Measurements from ENCODE around the gene DIPK2A. TPM values are rescaled to one million over a fixed set of nuclear protein-coding genes. Genes with fewer than 3 reads are reported as not detected.

The DIPK2A gene
- total RNA-seq, 1 experiment from 2014 or later, result 11.0 TPM

DNA sequence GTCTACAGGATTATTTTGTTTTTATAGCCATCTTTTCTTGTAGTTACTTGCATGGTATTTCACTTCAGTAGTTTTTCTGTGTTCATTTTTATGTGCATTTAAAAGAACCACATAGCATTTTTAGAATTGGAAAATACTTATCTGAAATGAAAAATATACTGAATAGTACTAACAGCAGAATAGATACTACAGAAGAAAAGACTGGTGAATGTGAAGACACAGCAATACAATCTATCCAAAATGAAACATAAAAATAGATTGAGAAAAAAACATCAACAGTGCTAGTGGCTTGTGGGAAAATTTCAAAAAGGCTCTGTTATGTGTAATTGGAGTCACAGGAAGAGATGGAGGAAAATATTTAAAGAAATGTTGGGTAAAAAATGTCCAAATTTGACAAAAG lies 12.7 kb upstream of the DIPK2A start:
- RAD21 ChIA-PET (ENCODE audit: low non-redundant PET in 1 of 2, low total read pairs in 2 of 2, uncharacterized antibody in 2 of 2, unreplicated experiment in 2 of 2), result no interaction called here
- intact Hi-C loops (cut with micrococcal nuclease), result no loop called here
- DNase-seq (ENCODE audit: low read depth, low spot score) (no peak), ATAC-seq (no peak)
- Histone ChIP-seq H3K4me1 (ENCODE audit: control insufficient read depth in 1 of 2, insufficient read depth in 2 of 2, low read length in 2 of 2) (no peaks in the 10 kb centered on the region), H4K20me1 (ENCODE audit: insufficient read depth) (no peaks in the 10 kb centered on the region), H3K9me3 (ENCODE audit: control insufficient read depth in 1 of 2, insufficient read depth in 1 of 2, low read depth in 1 of 2, low read length in 2 of 2) (peaks cover 0 to 6% of the 10 kb centered on the region in 2 experiments; a peak in 1 of 4 replicates), H2AFZ (ENCODE audit: low read depth, low read length, poor library complexity, severe bottlenecking) (no peak overlapping the region), H3K9ac (ENCODE audit: low read length) (no peak overlapping the region), H3K9me2 (ENCODE audit: insufficient read depth) (no peaks in the 10 kb centered on the region), H3K4me3 (replicated peaks in 1 of 2; ENCODE audit: low read depth in 1 of 2, low read length in 2 of 2) (no peak overlapping the region), H3K4me2 (ENCODE audit: low read length) (no peak overlapping the region), H3K27me3 (ENCODE audit: insufficient read depth, low read length) (no peaks in the 10 kb centered on the region), H3K27ac (ENCODE audit: low read depth, low read length) (no peak overlapping the region), H3K79me2 (ENCODE audit: insufficient read depth, low read length) (no peaks in the 10 kb centered on the region), H3K36me3 (ENCODE audit: control insufficient read depth in 1 of 2, insufficient read depth in 2 of 2, low read length in 2 of 2) (no peaks in the 10 kb centered on the region)
- CTCF ChIA-PET, result no interaction called here
- no peak for TF ChIP-seq SIN3A (IDR thresholded peaks at IDR 0.05; ENCODE audit: low read depth)
- POLR2A ChIA-PET, result no interaction called here
- no TSS peak for BruUV-seq (replicated peaks)

DNA sequence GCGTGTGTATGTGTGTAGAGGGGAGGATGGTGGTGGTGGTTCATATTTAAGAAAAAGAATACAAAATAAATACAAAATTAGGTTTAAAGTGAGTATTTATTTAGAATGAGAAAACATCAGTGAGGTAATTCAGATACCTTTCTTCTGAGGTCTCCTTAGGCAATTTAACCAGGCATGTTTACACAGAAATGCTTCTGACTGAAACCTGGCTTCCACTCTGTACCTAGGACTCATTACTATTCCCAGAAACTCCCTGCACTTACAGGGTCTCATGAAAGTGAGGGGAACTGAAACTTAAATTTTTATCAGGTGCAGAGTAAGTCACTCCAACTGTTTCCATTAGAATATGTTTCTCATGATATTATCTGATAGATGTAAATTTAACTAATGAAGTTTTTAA lies 10.3 kb upstream of the DIPK2A start:
- ATAC-seq (no peak), DNase-seq (ENCODE audit: low read depth, low spot score) (no peak)
- no peaks in the 10 kb centered on the region for H3K4me1 ChIP-seq (ENCODE audit: control insufficient read depth in 1 of 2, insufficient read depth in 2 of 2, low read length in 2 of 2)
- no peaks in the 10 kb centered on the region for H3K9me2 ChIP-seq (ENCODE audit: insufficient read depth)
- TF ChIP-seq ELF1 (IDR thresholded peaks at IDR 0.05; ENCODE audit: borderline replicate concordance, low read depth) (no peak), SRF (IDR thresholded peaks at IDR 0.05; ENCODE audit: low read depth) (no peak), EGR1 (IDR thresholded peaks at IDR 0.05; ENCODE audit: low read depth) (no peak), YY1 (IDR thresholded peaks at IDR 0.05; ENCODE audit: extremely low read depth, insufficient replicate concordance, low read depth, low read length) (no peak), RAD21 (IDR thresholded peaks at IDR 0.05; ENCODE audit: low read depth) (no peak), TCF7L2 (IDR thresholded peaks at IDR 0.05; ENCODE audit: borderline replicate concordance, extremely low read depth, insufficient read depth, insufficient read length) (no peak), CEBPB (IDR thresholded peaks at IDR 0.05; ENCODE audit: low read depth) (no peak), SP1 (IDR thresholded peaks at IDR 0.05; ENCODE audit: low read depth) (no peak)
- TF ChIP-seq, protein P1, sequence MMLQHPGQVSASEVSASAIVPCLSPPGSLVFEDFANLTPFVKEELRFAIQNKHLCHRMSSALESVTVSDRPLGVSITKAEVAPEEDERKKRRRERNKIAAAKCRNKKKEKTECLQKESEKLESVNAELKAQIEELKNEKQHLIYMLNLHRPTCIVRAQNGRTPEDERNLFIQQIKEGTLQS (IDR thresholded peaks at IDR 0.05), result no peak
- BruUV-seq (replicated peaks), result no TSS peak
- H3K36me3 ChIP-seq (ENCODE audit: control insufficient read depth in 1 of 2, insufficient read depth in 2 of 2, low read length in 2 of 2), result no peaks in the 10 kb centered on the region
- H3K9me3 ChIP-seq (ENCODE audit: control insufficient read depth in 1 of 2, insufficient read depth in 1 of 2, low read depth in 1 of 2, low read length in 2 of 2), result peaks cover 0 to 6% of the 10 kb centered on the region in 2 experiments; a peak in 1 of 4 replicates
- no peak overlapping the region for H3K27ac ChIP-seq (ENCODE audit: low read depth, low read length)
- H3K4me3 ChIP-seq (replicated peaks in 1 of 2; ENCODE audit: low read depth in 1 of 2, low read length in 2 of 2), result no peak overlapping the region
- no peak overlapping the region for H3K9ac ChIP-seq (ENCODE audit: low read length)
- H4K20me1 ChIP-seq (ENCODE audit: insufficient read depth), result no peaks in the 10 kb centered on the region
- ChIA-PET RAD21 (ENCODE audit: low non-redundant PET in 1 of 2, low total read pairs in 2 of 2, uncharacterized antibody in 2 of 2, unreplicated experiment in 2 of 2) (no interaction called here), POLR2A (no interaction called here), CTCF (no interaction called here)
- intact Hi-C loops (cut with micrococcal nuclease), result no loop called here
- no peaks in the 10 kb centered on the region for H3K79me2 ChIP-seq (ENCODE audit: insufficient read depth, low read length)
- no peak overlapping the region for H2AFZ ChIP-seq (ENCODE audit: low read depth, low read length, poor library complexity, severe bottlenecking)
- H3K4me2 ChIP-seq (ENCODE audit: low read length), result no peak overlapping the region
- H3K27me3 ChIP-seq (ENCODE audit: insufficient read depth, low read length), result no peaks in the 10 kb centered on the region

All from HCT116 (cell line).